Colonic mucosa (tissue), 4 donors: ENCODE data around the gene ARHGEF16. TPM values are rescaled to one million over a fixed set of nuclear protein-coding genes. Genes with fewer than 3 reads are reported as not detected.

Source experiments
- DNase-seq: peaks from one replicate; pipeline ENCODE4 v3.0.0-alpha.2; 2020
- H3K27ac ChIP-seq: fragments of 200-600 bp; one replicate; pipeline ENCODE4 v1.8.0; 2021
- H3K27me3 ChIP-seq: fragments of 200-600 bp; one replicate; pipeline ENCODE4 v1.8.0; 2021
- H3K36me3 ChIP-seq: fragments of 200-600 bp; one replicate; pipeline ENCODE4 v1.8.0; 2021
- H3K4me1 ChIP-seq: fragments of 200-600 bp; one replicate; pipeline ENCODE4 v1.8.0; 2021; ENCODE audit warnings: mild to moderate bottlenecking
- H3K4me3 ChIP-seq: fragments of 200-600 bp; one replicate; pipeline ENCODE4 v1.8.0; 2021
- H3K9ac ChIP-seq, 2 donors: one replicate each; pipeline ENCODE4 v1.7.0; 2013; ENCODE audit warnings: control low read depth in 2 of 2, low read depth in 2 of 2, low read length in 2 of 2
- H3K9me3 ChIP-seq: fragments of 200-600 bp; one replicate; pipeline ENCODE4 v1.8.0; 2021
- intact Hi-C: fragments of 100-400 bp; cut with DNase I; formaldehyde crosslinking; loops from one replicate; pipeline ENCODE4 v1.14.1; 2022
- total RNA-seq, 2 donors: library from RNA; stranded (reverse); fragmentation: NEBNext Ultra II Directional in 1 of 2; extraction: Animal tissue kit (Norgen Biotek cat#: 25700) in 1 of 2; gene quantifications; one replicate each; pipeline ENCODE4 v1.2.1, GENCODE V29; 2021
- TF ChIP-seq, protein P1 (sequence below): fragments of 200-600 bp; IDR thresholded peaks from one replicate; pipeline ENCODE4 v1.8.0; 2022; ENCODE audit warnings: antibody characterized with exemption, mild to moderate bottlenecking
- donor health status: healthy.
- donor health status: DM: no; HTN: no; CAD: no.
- donor health status: DM: no; HTN: no; CAD: no.

Gene ARHGEF16
- total RNA-seq, 2 donors from 2014 or later = 77.3 to 90.2 TPM

DNA sequence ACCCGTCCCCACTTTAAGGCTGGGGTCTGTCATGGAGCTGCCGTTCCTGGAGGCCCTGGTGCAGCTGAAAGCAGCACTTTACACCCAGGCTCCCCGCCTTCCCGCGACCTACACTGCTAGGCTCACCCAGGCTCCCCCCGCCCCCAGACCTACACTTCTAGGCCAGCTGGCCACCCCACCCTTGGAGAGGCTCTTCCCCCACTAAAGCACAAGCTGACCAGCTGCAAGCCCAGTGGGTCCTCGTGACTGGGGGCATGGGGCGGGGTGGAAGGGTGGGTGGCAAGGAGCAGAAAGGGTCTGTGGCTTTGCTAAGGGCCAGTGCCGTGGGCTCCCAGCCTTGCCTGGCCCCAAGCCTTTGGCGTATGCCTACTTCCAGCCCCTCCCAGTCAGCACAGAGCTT is 9.7 kb upstream of the ARHGEF16 start:
- TF ChIP-seq, protein P1, sequence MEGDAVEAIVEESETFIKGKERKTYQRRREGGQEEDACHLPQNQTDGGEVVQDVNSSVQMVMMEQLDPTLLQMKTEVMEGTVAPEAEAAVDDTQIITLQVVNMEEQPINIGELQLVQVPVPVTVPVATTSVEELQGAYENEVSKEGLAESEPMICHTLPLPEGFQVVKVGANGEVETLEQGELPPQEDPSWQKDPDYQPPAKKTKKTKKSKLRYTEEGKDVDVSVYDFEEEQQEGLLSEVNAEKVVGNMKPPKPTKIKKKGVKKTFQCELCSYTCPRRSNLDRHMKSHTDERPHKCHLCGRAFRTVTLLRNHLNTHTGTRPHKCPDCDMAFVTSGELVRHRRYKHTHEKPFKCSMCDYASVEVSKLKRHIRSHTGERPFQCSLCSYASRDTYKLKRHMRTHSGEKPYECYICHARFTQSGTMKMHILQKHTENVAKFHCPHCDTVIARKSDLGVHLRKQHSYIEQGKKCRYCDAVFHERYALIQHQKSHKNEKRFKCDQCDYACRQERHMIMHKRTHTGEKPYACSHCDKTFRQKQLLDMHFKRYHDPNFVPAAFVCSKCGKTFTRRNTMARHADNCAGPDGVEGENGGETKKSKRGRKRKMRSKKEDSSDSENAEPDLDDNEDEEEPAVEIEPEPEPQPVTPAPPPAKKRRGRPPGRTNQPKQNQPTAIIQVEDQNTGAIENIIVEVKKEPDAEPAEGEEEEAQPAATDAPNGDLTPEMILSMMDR = no peak
- no peaks in the 10 kb centered on the region for H3K36me3 ChIP-seq
- no peak for DNase-seq
- intact Hi-C loops = no loop called here
- H3K27ac ChIP-seq = no peak overlapping the region
- no peaks in the 10 kb centered on the region for H3K4me1 ChIP-seq
- H3K9me3 ChIP-seq = no peaks in the 10 kb centered on the region
- no peak overlapping the region for H3K9ac ChIP-seq
- no peaks in the 10 kb centered on the region for H3K27me3 ChIP-seq
- H3K4me3 ChIP-seq = no peak overlapping the region

DNA sequence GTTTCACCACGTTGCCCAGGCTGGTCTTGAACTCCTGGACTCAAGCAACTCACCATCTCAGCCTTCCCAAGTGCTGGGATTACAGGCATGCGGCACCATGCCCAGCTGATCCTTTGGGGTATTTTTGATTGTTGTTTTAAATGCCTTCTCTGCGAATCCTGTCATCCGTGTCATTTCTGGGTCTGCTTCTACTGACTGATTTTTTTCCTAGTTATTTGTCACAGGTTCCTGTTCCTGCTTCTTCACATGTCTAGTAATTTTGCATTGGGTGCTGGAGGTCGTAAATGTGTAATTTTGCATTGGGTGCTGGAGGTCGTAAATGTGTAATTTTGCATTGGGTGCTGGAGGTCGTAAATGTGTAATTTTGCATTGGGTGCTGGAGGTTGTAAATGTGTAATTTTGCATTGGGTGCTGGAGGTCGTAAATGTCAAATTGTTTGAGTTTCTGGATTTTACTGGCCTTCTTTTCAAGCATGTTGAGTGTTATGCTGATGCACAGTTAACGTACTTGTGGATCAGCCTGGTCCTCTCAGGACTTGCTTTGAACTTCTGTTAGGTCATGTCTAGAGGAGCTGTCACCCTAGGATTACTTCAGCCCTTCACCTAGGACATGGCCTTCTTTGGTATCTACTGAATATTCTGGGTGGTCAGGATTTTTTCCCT is 4.1 kb upstream of the ARHGEF16 start:
- Histone ChIP-seq H3K9ac (no peak overlapping the region), H3K9me3 (no peaks in the 10 kb centered on the region), H3K4me3 (no peak overlapping the region), H3K27me3 (peaks cover 10% of the 10 kb centered on the region), H3K27ac (no peak overlapping the region), H3K36me3 (no peaks in the 10 kb centered on the region), H3K4me1 (peaks cover 7% of the 10 kb centered on the region)
- intact Hi-C loops = no loop called here
- TF ChIP-seq, protein P1 = no peak
- DNase-seq = no peak

DNA sequence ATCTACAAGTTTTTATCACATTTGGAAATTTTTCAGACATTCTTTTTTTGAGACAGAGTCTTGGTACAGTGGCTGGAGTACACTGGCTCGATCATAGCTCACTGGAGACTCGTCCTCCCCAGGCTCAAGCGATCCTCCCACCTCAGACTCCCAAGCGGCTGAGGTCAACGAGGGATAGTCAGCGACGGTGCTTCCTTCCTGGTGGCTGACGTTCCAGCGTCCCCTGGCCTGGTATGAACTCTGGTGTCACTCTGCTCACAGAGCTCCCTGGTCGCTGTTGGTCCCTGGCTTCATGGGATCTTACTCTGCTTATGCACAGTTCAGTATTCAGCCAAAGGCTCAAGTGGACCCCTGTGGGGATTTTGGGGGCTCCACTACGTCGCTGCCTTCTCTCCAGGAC is 3.5 kb upstream of the ARHGEF16 start:
- intact Hi-C loops = no loop called here
- Histone ChIP-seq H3K27ac (no peak overlapping the region), H3K4me3 (no peak overlapping the region), H3K4me1 (peaks cover 12% of the 10 kb centered on the region), H3K9ac (no peak overlapping the region), H3K27me3 (peaks cover 10% of the 10 kb centered on the region), H3K36me3 (no peaks in the 10 kb centered on the region), H3K9me3 (no peaks in the 10 kb centered on the region)
- DNase-seq = no peak
- TF ChIP-seq, protein P1 = no peak

DNA sequence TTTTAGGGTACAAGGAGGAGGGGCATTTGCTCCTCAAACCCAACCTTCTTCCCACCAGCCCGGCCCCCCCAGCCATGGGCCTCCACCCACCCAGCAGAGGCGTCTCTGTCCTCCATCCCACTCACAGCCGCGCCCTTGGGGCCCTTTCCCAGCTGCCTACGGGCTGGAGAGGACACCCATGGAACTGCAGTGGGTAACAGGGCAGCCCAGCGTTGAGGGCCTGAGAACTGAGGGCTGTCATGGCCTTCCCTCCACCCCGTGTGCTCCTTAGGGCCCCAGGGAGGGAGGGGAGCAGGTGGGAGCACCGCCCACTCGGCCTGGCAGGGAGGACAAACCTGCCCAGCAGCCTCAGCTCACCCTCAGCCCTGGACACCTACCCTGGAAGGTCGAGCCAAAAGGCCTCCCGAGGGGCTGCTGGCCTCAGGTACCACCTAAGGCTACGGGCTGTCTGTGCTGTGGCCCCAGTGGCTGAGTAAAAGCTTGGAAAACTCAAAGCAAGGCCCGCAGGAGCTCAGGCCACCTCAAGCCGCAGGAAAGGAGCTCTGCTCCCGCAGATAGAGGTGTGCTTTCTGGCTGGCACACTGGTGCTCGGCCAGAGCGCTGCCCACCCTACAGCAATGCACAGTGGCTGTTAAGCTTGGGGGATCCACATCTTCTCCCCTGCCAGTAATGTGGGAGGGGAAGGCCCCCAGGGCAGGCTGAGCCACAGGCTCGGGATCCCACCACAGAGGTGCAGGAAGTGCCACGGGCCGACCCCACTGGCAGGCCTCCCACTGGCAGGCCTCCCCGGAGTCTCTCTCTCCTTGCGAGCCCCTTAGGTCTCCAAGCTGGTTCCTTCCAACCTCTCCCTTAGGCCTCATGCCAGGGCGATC is 2.2 kb upstream of the ARHGEF16 start:
- Histone ChIP-seq H3K27ac (no peak overlapping the region), H3K9ac (peak overlapping the region in 1 of 2 donors; percentile 39), H3K27me3 (peaks cover 10% of the 10 kb centered on the region), H3K4me3 (no peak overlapping the region), H3K9me3 (no peaks in the 10 kb centered on the region), H3K36me3 (no peaks in the 10 kb centered on the region), H3K4me1 (peaks cover 23% of the 10 kb centered on the region)
- intact Hi-C loops = no loop called here
- no peak for DNase-seq
- TF ChIP-seq, protein P1 = no peak

DNA sequence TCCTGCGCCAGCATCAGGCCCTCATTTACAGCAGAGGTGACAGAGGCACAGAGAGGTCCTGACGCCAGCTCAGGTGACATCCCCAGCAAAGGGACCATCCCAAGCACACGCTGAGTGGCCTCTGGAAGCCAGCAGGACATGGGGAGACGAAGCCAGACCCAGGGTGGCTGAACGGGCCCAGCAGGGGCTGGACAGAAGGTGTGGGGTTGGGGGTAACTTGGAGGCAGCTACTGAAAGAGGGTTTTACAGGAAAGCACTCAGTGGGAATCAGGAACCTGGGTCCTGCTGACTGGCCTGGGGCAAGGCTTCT is 1.6 kb upstream of the ARHGEF16 start:
- peak overlapping the region in 1 of 2 donors; percentile 39 for H3K9ac ChIP-seq
- intact Hi-C loops = loop anchor here (1.0 kb wide), 1 partner anchor 31 kb away; no protein-coding TSS in a partner anchor
- H3K27ac ChIP-seq = no peak overlapping the region
- H3K4me1 ChIP-seq = peaks cover 29% of the 10 kb centered on the region
- no peaks in the 10 kb centered on the region for H3K36me3 ChIP-seq
- DNase-seq = no peak
- H3K9me3 ChIP-seq = no peaks in the 10 kb centered on the region
- peaks cover 10% of the 10 kb centered on the region for H3K27me3 ChIP-seq
- TF ChIP-seq, protein P1 = no peak
- no peak overlapping the region for H3K4me3 ChIP-seq
